GM12891 (cell line): ENCODE results near the gene ETHE1.
"Not testable (repeated sequence)": the region's sequence is repeated elsewhere in the genome, so short reads cannot be mapped to it uniquely, and the experiment has no call there.

Experiments used
- DNase-seq: peaks from one replicate; pipeline ENCODE4 v3.0.0; 2011; ENCODE audit warnings: low spot score; ENCODE audit not compliant: insufficient read length
- FAIRE-seq: peaks from 2 replicates; lab custom pipeline; 2011; peaks lifted over from hg19 to GRCh38; lab: Jason Lieb, UNC
- PAX5 ChIP-seq: IDR thresholded peaks from 2 replicates; pipeline ENCODE4 v1.6.1; 2011; ENCODE audit warnings: low read length, moderate library complexity, mild to moderate bottlenecking; ENCODE audit not compliant: insufficient read depth, severe bottlenecking
- POLR2A ChIP-seq: IDR thresholded peaks from 2 replicates; pipeline ENCODE4 v1.6.1; 2011; ENCODE audit warnings: low read depth, low read length, control low read depth
- POLR2AphosphoS5 ChIP-seq: IDR thresholded peaks from 2 replicates; pipeline ENCODE4 v1.6.1; 2011; ENCODE audit warnings: low read depth, low read length, control low read depth
- POU2F2 ChIP-seq: IDR thresholded peaks from 2 replicates; pipeline ENCODE4 v1.6.1; 2011; ENCODE audit warnings: low read depth, mild to moderate bottlenecking, control low read depth, low read length, moderate library complexity
- SPI1 ChIP-seq: IDR thresholded peaks from 2 replicates; pipeline ENCODE4 v1.6.1; 2011; ENCODE audit warnings: low read depth, low read length, control low read depth
- TAF1 ChIP-seq: IDR thresholded peaks from 2 replicates; pipeline ENCODE4 v1.6.1; 2011; ENCODE audit warnings: low read depth, low read length, control low read depth

ETHE1 gene

DNA sequence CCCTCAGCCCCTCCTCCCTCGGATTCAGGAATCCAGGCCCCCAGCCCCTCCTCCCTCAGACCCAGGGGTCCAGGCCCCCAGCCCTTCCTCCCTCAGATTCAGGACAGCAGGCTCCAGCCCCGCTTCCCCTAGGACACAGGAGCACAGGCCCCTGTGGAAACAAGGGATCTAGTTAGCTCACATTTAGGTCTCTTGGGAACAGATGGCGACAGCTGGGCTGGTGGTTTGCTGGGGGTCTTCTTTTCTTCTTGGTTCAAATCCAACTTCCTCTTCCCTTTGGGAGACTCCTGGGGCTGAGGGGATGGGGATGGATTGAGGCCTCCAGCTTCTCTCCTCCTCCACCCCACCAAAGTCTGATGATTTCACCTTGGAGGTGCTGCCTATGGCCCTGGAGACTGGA, 25.6 kb upstream of the ETHE1 start:
- TF ChIP-seq POU2F2 (no peak), TAF1 (no peak)
- no peak for FAIRE-seq
- DNase-seq: no peak

DNA sequence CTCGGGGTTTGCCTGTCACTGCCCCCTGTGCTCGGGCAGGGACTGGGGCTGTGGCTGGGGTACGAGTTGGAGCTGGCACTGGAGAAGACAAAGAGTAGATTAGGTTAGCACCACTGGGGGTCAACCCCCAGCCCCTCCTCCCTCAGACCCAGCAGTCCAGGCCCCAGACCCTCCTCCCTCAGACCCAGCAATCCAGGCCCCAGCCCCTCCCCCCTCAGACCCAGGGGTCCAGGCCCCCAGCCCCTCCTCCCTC, 25.1 kb upstream of the ETHE1 start:
- no peak for FAIRE-seq
- TF ChIP-seq TAF1 (no peak), POLR2A (no peak), POU2F2 (no peak), PAX5 (no peak), SPI1 (no peak), POLR2AphosphoS5 (no peak)
- no peak for DNase-seq

DNA sequence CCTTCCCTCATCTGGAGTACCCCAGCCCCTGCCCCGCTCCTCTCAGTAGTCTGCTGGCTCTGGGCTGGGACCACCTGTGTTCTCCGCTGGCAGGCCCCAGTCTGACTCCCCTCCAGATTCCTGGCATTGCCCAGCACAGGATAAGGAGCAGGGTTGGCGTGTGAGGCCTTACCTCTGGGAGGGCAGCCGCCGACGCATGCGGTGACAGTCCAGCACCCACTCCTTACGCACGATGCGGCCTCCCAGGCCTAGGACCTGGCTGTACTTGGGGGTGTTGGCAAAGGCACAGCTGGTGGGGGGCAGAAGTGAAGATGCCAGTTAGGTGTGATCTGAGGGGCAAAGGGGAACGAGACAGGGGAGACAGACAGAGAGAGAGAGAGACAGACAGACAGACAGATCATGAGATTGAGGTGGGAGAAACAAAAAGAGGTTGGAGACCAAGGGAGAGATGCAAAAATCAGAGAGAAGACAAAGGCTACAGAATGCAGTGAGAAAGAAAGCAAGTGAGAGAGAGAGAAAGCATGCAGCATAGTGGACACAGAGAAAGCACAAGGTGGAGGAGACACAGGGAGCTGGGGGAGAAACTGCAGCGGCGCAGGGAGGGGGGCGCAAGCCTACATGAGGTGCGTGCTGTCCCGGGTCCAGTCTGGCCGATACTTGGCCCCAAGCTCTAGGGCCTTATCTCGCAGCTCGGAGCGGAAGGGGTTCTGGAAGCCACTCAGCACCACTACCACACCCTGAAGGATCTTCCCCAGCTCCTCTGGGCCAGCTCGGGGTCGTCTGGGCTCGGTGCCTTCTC, 24.6 kb upstream of the ETHE1 start:
- DNase-seq (no peak), FAIRE-seq (no peak)
- no peak for TF ChIP-seq POLR2AphosphoS5
- no peak for TF ChIP-seq PAX5
- TF ChIP-seq POLR2A: no peak
- no peak for TF ChIP-seq TAF1
- no peak for TF ChIP-seq POU2F2
- TF ChIP-seq SPI1: no peak

GRCh38 chr19:43548706-43549105, 21.7 kb upstream of the ETHE1 start:
- TF ChIP-seq PAX5: no peak
- TF ChIP-seq SPI1: no peak
- TF ChIP-seq POU2F2: no peak
- TF ChIP-seq TAF1: no peak
- no peak for TF ChIP-seq POLR2AphosphoS5
- TF ChIP-seq POLR2A: no peak
- no peak for FAIRE-seq
- DNase-seq: no peak

DNA sequence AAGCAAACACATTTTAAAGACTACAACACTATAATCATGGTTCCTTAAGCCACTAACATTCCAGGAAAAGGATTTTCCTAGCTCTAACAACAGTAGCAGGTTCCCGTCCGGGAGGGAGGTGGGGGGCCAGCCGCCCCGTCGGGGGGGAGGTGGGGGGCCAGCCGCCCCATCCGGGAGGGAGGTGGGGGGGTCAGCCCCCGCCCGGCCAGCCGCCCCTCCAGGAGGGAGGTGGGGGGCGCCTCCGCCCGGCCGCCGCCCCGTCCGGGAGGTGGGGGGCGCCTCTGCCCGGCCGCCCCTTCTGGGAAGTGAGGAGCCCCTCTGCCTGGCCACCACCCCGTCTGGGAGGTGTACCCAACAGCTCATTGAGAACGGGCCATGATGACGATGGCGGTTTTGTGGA, 20.9 kb upstream of the ETHE1 start:
- DNase-seq, FAIRE-seq: not testable (repeated sequence)

GRCh38 chr19:43546581-43546980, 19.6 kb upstream of the ETHE1 start:
- DNase-seq (no peak), FAIRE-seq (no peak)
- no peak for TF ChIP-seq PAX5
- no peak for TF ChIP-seq SPI1
- TF ChIP-seq TAF1: no peak
- TF ChIP-seq POLR2A: no peak
- TF ChIP-seq POLR2AphosphoS5: no peak
- TF ChIP-seq POU2F2: no peak

GRCh38 chr19:43545981-43546380, 19.0 kb upstream of the ETHE1 start:
- FAIRE-seq: no peak
- TF ChIP-seq POU2F2 (no peak), PAX5 (no peak), POLR2AphosphoS5 (no peak), SPI1 (no peak), TAF1 (no peak), POLR2A (no peak)
- DNase-seq: no peak

GRCh38 chr19:43545276-43545675, 18.3 kb upstream of the ETHE1 start:
- no peak for DNase-seq
- no peak for FAIRE-seq
- no peak for TF ChIP-seq PAX5
- TF ChIP-seq SPI1: no peak
- TF ChIP-seq POLR2AphosphoS5: no peak
- no peak for TF ChIP-seq TAF1
- no peak for TF ChIP-seq POLR2A
- TF ChIP-seq POU2F2: no peak

DNA sequence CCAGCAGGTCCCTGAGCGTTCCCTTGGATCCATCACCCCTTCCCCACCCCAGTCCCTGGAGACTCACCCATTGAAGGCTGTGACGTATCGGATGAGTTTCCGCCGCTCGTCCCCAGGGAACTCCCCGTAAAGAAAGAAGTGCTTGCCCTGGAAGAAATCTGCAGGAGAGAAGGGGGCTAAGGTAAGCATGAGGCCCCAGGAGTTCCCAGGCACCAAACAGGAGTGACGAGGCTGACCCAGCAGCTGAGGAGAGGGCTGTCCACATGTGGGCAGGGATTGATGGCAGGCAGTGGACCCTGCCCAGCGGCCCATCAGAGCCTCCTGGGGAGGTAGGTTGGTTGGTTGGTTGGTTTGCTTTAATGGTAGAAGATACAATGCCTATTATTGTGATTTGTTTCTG, 17.1 kb upstream of the ETHE1 start:
- TF ChIP-seq PAX5 (no peak), POLR2A (no peak), TAF1 (no peak), POU2F2 (no peak), POLR2AphosphoS5 (no peak), SPI1 (no peak)
- no peak for DNase-seq
- FAIRE-seq: no peak

DNA sequence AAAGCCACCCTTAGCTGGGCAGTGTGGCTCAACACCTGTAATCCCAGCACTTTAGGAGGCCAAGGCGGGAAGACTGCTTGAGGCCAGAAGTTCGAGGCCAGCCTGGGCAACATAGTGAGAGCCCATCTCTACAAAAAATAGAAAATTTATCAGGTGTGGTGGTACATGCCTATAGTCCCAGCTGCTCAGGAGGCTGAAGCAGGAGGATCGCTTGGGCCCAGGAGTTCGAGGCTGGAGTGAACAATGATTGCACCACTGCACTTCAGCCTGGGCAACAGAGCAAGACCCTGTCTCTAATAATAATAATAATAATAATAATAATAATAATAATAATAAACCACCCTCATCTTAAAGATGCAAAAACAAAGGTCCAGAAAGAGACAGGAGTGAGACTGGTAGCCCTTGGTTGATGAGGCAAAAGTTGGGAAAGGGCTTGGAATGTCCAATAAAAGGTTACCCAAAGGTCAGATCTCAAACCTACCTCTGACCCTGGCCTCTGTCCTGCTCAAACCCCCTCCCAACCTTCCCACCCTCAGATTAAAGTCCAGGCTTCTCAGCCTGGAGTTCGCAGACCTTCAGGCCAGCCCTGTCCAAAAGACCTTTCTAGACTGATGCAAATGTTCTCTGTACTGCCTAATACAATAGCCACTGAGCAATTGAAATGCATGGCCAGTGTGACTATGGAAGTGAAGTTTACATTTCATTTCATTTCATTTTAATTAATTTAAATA, 15.1 kb upstream of the ETHE1 start:
- no peak for DNase-seq

GRCh38 chr19:43540381-43540780, 13.4 kb upstream of the ETHE1 start:
- no peak for FAIRE-seq
- TF ChIP-seq POU2F2 (no peak), POLR2A (no peak), TAF1 (no peak), PAX5 (no peak)

More for the DNA sequence above, 15.1 kb upstream of the ETHE1 start:
- no peak for FAIRE-seq
- TF ChIP-seq POLR2AphosphoS5 (no peak), TAF1 (no peak), PAX5 (no peak), POLR2A (no peak), SPI1 (no peak), POU2F2 (no peak)

More at GRCh38 chr19:43540381-43540780, 13.4 kb upstream of the ETHE1 start:
- DNase-seq: no peak
